SIG-M5 (cell line): Measurements from ENCODE around the gene BMPR1B.
"Not testable (repeated sequence)": the region's sequence is repeated elsewhere in the genome, so short reads cannot be mapped to it uniquely, and the experiment has no call there.

Experiments used
- DNase-seq: peaks from one replicate; lab custom pipeline; 2025; lab: John Stamatoyannopoulos, UW

The BMPR1B gene

GRCh38 chr4:94763005-94763404 lies 5.2 kb downstream of the BMPR1B start:
- no peak for DNase-seq

GRCh38 chr4:94763500-94763899 lies 5.7 kb downstream of the BMPR1B start:
- no peak for DNase-seq

DNA sequence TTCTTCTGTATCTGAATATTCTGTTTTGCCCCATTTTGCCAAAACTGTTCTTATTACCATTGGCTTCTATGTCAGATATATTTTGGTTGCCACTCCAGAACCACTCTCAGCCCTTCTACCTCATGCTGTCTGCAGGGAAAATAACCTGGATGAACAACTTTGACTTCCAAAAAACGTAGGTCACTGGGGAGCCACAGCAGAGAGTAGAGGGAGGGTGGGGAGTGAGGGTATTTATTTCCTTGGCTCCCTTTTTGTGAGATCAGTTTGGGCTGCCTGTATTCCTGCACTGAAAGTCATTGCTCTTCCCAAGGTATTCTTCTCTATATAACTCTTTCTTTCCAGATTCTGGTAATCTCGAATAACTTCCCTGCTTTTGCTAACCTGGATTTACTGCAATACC lies 6.3 kb downstream of the BMPR1B start:
- DNase-seq, result no peak

DNA sequence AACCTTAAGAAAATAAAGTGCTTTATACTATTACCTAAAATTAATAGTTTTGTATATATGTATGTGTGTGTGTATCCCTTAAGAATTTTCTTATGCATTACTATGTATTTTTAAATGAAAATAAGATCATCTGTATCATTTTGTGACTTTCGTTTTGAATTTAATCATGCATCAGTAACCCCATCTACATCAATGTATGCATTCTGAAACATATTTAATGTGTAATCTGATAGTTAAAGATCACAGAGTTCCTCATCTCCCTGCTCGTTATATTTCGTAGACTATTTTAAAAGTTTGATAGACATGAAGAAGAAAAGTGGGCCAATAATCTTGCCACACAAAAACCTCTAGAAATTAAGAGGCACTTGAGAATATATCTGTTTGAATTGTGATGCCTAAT lies 7.4 kb downstream of the BMPR1B start:
- no peak for DNase-seq

GRCh38 chr4:94765648-94766047 lies 7.9 kb downstream of the BMPR1B start:
- DNase-seq, result no peak

- no peak for DNase-seq
Measured at GRCh38 chr4:94766856-94767255, 9.1 kb downstream of the BMPR1B start.

- DNase-seq, result no peak
Measured at GRCh38 chr4:94767446-94767845, 9.7 kb downstream of the BMPR1B start.

DNA sequence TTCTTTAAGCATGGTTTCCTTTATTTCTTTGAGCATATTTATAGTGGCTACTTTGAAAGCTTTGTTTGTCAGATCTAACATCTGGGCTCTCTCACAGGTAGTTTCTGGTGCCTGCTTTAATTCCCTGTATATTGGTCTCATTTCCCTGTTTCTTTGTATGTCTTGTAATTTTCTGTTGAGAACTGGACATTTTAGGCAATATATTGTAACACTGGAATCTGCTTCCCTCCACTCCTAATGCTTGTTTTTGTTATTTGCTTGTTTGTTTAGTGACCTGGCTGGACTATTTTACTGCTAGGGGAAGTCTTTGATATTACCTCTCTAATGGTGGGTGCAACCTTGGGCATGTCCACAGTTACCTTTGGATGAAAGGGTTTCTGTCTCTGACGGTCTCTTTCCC lies 25.0 kb downstream of the BMPR1B start:
- no peak for DNase-seq

- DNase-seq, result no peak
Measured at GRCh38 chr4:94791701-94792100, 33.9 kb downstream of the BMPR1B start.

GRCh38 chr4:94798808-94799207 lies 41.1 kb downstream of the BMPR1B start:
- DNase-seq, result no peak

DNA sequence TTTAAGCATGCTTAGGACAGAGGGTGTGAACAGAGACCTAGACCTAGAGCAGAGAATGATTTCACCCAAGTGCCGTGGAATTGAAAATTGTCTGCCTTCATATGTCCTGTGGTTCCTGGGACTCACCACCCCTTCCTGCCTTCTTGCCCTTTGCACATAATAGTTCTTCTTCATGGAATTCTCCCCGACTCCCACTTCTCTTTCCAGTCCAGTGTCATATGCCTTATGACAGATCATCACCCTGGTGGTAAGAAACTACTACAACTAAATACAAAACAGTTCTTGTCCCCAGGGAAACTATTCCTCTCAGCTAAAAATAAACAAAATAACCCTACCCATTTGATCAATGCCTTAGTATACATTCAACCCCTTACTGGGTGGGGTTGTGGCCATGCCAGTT lies 43.3 kb downstream of the BMPR1B start:
- no peak for DNase-seq

GRCh38 chr4:94802091-94802490 lies 44.3 kb downstream of the BMPR1B start:
- DNase-seq, result no peak

GRCh38 chr4:94803181-94803580 lies 45.4 kb downstream of the BMPR1B start:
- no peak for DNase-seq

- no peak for DNase-seq
Measured at GRCh38 chr4:94804650-94805049, 46.9 kb downstream of the BMPR1B start.

DNA sequence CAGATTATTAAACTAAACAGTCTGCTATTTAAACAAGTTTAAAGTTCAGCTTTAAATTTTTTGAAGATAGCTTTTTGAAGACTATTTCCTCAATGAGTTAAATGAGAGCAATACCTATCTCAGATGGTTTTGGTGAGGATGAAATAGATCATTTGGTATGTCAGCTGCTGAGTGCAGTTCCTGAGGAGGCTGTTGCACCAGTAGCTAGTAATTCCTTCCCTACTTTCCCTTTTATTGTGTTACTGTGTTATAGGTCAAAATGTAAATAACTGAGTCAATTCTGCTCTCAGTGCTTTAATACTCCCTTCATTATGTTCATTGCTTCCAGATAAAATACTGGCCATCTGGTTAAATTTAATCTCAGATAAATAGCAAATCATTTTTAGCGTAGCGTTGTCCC lies 48.6 kb downstream of the BMPR1B start:
- DNase-seq, result no peak

DNA sequence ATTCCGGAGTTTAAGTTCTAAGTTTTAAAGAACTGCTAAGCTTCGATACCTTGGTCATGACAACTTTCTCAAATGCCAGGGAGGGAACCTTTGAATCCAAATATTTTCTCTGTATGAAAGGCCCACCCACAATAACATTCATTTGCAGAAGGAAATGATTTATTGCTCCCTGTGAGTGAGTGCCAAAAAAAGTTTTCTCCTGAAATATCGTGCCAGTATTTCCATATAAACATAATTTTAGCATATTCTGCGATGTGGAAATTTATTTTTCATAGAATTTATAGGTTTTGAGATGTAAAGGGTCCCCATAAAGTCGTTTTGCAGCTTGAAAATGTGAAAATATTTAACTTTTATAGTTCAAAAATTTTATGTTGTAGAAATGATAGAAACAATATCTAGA lies 53.9 kb downstream of the BMPR1B start:
- DNase-seq, result no peak

GRCh38 chr4:94813221-94813620 lies 55.5 kb downstream of the BMPR1B start:
- DNase-seq, result no peak

- no peak for DNase-seq
Measured at GRCh38 chr4:94814237-94814636, 56.5 kb downstream of the BMPR1B start.

DNA sequence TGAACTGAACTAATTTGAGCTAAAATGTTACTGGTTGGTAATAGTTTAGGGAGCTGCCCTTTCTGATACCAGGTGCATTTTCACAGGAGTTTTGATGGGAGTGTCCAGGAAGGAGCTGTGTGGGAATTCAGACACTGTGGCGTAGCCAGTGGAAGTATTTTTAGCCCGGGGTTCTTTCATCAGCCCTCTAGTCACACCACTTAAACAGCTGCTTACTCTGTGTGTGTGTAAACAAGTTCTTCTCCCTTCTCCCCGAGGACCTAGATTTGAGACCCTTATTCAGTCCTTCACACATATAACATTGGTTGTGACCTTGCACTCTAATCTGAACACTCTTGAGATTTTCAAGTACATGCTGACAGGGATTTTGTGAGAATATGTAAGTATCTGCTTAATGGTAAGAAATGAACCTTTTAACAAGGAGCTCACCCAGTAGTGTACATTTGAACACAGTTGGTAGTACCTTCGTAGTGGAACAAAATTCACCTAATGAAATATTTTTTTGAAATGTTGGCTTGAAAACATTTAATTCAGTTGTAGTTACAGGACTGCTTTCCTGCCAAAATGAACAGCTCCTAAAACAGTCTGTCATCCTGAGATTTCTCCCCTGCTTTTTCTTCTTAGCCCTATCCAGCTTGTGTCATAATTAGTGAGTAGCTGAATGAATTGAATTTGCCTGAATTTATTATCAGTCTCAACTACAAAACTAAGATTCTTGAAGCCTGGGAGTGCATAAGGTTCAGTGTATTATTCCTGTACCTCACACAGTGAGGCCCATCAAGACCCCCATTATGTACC lies 61.8 kb downstream of the BMPR1B start:
- no peak for DNase-seq

DNA sequence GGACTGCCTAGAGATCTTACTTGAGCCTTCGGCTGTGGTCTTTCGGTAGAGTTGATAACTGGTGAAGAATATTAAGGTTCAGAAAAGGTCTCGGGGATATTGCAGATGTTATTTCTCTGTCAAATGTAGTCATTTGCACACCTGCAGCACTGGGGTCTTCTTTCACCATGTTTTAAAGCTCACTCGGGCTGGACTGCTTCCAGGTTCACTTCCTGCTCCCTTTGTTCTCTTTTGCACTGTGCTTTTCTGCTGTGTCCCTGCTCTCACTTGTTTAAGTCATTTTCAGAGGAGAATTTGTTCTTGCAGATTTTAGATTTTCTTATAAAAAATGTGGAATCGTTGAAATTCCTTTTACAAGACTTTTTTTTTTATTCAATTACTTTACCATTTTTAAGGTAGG lies 68.5 kb downstream of the BMPR1B start:
- no peak for DNase-seq

- DNase-seq, result no peak
Measured at GRCh38 chr4:94827481-94828110, 69.8 kb downstream of the BMPR1B start.

- no peak for DNase-seq
Measured at GRCh38 chr4:94828882-94829281, 71.1 kb downstream of the BMPR1B start.

DNA sequence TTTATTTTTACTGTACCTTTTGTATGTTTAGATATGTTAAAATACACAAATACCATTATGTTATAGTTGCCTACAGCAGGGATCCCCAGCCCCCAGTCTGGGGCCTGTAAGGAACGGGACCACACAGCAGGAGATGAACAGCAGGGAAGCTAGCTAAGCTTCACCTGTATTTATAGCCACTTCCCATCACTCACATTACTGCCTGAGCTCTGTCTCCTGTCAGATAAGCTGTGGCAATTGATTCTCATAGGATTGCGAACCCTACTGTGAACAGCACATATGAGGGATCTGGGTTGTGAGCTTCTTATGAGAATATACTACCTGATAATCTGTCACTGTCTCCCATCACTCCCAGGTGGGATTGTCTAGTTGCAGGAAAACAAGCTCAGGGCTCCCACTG lies 73.9 kb downstream of the BMPR1B start:
- no peak for DNase-seq

- DNase-seq, result not testable (repeated sequence)
Measured at GRCh38 chr4:94832329-94832728, 74.6 kb downstream of the BMPR1B start.
